ENCODE results near the gene FAM219B.

Gene FAM219B

DNA sequence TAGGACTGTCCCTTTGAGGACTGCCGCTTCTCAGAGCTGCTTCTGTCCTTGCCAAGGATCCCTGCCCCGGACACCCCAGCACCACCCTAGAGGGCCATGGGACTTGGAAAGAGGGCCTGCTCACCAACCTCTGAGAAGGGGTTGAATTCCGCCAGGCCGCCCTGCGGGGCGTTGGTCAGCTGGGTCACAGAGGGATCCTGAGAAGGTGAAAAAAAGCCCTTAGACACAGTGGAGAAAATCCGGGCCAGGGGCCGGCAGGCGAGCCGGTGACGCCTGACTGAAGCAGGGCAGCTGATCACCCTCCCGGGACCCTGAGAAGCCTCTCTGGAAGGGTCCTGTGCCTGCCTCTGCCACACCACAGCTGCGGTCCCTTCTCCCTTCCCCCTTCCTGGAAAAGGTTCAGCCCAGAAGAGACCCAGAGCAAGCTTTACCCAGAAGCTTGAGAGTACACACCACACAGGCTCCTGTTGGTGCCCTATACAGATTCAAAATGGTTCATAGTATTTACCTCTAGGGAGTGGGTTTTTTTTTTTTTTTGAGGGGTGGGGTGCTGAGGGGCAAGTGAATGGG lies 52.1 kb downstream of the FAM219B start:
- H3K9me3 Mint-ChIP-seq: no peaks in the 10 kb centered on the region
- peak overlapping the region; percentile 23 for H3K27ac Mint-ChIP-seq
- no peaks in the 10 kb centered on the region for H3K27me3 Mint-ChIP-seq
- no peak for ATAC-seq
- H3K36me3 Mint-ChIP-seq: peaks cover 41% of the 10 kb centered on the region
- peaks cover 62% of the 10 kb centered on the region for H3K4me1 Mint-ChIP-seq
- H3K4me3 Mint-ChIP-seq: no peak overlapping the region

DNA sequence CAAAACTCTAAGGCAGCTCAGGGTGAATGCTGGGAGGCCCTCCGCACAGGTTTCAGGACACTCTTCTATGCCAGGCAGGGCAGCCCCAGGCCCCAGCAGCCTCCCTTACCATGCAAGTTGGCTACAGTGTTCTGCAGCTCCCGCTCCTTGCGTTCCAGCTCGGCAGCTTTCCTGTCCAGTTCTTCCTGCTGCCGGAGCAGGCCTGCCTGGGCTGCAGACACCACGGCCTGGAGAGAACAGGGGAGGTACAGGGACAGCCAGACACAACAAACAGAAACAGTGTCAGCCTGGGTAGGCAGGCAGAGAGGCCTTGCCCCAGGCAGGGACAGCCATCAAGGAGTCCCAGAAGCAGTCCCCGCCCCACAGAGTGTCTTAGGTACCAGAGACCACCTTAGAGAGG lies 54.7 kb downstream of the FAM219B start:
- Mint-ChIP-seq H3K27me3 (no peaks in the 10 kb centered on the region), H3K36me3 (peaks cover 54% of the 10 kb centered on the region), H3K27ac (peak overlapping the region; percentile 65), H3K9me3 (no peaks in the 10 kb centered on the region), H3K4me3 (no peak overlapping the region), H3K4me1 (peaks cover 52% of the 10 kb centered on the region)
- no peak for ATAC-seq

DNA sequence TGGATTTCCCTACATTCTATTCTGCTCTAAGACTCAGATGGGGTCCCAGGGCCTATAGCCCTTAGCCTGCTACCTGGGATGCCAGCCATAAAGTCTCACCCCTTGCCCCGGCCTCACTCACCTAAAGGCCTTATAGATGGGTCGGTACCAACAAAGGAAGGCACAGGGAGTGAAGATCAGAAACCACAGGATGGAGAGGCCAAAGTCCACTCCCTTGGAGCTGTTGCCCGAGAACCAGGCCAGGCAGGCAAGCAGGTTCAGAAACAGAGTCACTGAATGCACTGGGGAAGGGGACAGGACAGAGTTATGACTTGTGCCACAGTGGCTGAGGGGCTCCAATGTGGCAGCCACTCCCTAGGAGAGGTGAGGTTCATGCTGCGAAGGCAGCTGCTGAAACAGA lies 56.3 kb downstream of the FAM219B start:
- no peaks in the 10 kb centered on the region for H3K27me3 Mint-ChIP-seq
- H3K9me3 Mint-ChIP-seq: no peaks in the 10 kb centered on the region
- peaks cover 54% of the 10 kb centered on the region for H3K36me3 Mint-ChIP-seq
- peaks cover 45% of the 10 kb centered on the region for H3K4me1 Mint-ChIP-seq
- no peak for ATAC-seq
- H3K27ac Mint-ChIP-seq: no peak overlapping the region
- no peak overlapping the region for H3K4me3 Mint-ChIP-seq
